Islet of Langerhans (tissue), 1 donor: ENCODE measurements around the gene CHRDL1.
"Not testable (repeated sequence)": the region's sequence is repeated elsewhere in the genome, so short reads cannot be mapped to it uniquely, and the experiment has no call there.

Experiments
- FAIRE-seq: peaks from one replicate; lab custom pipeline; 2011; peaks lifted over from hg19 to GRCh38; lab: Jason Lieb, UNC

CHRDL1 gene

DNA sequence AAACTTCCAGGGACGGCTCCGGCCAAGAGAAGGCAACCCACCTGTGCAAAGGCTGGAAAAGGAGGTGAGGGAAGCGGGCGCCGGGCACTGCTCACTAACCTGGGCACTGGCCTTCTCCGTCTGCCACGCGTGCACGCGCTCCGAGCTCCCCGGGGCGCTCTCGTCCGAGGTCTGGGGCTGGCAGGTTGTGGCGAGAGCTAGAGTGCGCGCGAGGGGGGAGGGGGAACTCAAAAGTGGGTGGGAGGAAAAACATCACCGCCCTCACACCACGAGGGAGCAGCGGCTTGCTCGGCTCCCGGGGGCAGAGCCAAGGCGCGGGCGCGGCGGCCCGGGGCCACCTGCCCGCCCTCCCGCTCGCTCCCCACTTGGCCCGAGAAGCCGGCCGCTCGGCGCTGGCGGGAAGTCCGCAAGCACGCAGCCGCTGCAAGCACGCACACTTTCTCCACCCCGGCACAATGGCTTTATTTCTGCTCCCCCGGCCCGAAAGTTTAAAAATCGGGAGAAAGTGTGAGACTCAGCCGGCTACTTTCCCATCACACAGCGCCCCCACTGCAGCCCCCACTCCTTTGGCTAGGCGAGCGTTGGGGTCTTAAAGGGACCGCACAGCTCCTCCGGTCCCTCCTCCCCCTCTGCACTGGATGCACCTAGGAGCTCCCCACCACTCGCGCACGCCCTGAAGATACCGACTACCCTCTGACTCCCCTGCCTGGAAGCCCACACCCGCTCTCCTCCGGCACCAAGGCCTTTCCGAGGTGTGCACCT lies at the start of gene CHRDL1:
TSS of gene CHRDL1 (minus strand) at position 173 of the 762 bp plus-strand sequence. CDS start 3,636 bp downstream, outside the sequence.
- no peak for FAIRE-seq

DNA sequence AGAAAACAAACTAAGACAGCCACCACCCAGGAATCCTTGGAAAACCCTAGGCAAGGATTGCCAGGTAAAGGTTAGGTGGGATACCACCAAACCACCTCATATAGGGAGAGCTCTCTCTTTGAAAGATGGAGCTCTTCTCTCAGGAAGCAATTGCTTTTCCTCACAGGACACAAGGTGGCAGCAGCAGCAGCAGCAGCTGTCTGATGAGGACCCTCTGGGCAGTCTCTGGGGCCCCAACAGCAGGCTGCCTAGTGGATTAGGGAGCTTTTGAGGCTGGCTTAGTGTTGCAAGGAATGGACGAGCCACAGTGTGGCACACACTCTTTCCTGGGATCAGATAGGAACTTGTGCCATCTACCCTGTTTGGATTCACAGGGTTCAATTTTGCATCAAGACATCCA lies 41.4 kb upstream of the CHRDL1 start:
- no peak for FAIRE-seq

- no peak for FAIRE-seq
Measured at GRCh38 chrX:110836451-110836850, 40.8 kb upstream of the CHRDL1 start.

DNA sequence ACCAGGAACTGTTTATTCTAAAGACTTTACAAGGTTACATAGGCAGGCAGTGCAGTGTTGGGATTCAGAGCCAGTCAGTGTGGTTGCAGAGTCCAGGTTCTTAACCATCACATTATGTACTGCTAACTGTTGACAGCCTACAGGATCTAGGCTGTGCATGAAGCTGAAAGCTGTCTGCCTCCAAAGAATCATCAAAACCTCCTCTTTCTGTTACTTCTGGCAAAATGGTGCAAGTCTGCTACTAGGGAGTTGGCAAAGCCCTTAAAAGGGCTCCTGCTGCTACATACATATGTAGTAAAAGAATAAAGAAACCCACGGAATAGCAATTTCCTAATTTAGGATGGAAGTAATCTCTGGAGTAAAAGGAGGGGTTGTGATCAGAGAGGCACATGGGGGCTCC lies 40.4 kb upstream of the CHRDL1 start:
- no peak for FAIRE-seq

DNA sequence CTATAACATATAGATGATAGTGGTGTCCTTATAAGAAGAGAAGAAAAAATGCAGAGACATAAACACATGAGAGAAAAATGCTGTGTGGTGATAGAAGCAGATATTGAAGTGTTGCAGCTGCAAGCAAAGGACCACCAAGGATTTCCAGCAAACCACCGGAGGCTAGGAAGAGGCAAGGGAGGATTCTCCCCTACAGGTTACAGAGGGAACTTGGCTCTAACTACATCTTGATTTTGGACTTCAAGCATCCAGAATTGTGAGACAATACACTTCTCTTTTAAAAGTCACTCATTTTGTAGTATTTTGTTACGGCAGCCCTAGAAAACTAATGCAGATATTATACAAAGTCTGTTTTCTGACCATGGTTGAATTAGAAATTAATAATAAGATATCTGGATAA lies 30.4 kb upstream of the CHRDL1 start:
- FAIRE-seq: no peak

- not testable (repeated sequence) for FAIRE-seq
Measured at GRCh38 chrX:110816543-110816942, 20.9 kb upstream of the CHRDL1 start.

GRCh38 chrX:110806145-110806544 lies 10.5 kb upstream of the CHRDL1 start:
- FAIRE-seq: no peak

GRCh38 chrX:110805303-110805702 lies 9.7 kb upstream of the CHRDL1 start:
- no peak for FAIRE-seq

DNA sequence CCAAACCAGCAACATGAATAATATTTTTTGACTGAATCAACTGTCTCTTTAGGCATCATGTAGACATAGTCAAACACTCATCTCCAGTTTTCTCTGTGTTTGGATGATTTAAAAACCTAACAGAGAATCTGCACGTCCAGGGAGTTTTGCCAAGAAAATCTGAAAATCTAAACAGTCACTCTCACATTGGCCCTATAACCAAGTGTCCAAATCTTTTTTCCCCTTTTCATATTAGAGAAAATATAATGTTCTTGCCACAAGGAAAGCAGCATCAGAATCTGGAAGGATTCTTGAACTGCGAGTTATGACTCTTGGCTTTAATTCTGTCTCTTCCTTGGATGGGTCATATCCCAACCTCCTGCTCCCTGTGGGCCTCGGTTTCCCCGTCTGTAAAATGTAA lies 8.8 kb upstream of the CHRDL1 start:
- FAIRE-seq: no peak

DNA sequence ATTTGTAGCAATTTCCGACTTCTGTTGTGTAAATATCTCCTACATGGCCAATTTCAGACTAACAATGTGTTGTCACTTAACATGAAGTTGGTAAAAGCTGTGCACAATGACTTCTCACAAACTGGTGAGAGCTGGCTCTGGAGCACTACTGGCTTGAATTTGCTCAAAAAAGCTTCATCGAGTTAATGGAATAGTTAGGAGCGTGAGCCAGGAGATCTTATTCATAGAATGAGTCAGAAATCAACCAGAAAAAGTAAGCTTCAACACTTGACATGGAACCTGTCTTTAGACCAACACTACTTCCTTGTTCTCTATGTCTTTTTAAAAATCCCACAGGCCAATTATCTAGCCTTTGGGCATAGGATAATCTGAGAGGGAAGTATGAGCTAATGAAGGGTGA lies 7.9 kb upstream of the CHRDL1 start:
- FAIRE-seq: no peak

DNA sequence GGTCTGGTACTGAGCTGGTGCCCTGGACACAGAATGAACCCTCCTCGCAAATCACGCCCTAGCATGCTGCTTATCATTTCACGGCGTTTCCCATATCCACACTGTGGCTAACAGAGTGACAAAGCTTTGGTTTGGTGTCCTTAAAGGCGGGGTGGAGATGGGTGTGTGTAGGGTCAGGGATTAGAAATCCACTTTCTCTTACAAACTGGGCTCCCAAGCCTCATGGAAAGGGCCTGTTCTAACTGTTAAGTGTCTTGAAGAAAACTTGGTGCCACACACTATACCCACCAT lies 735 bp upstream of the CHRDL1 start:
- FAIRE-seq: no peak

- FAIRE-seq: no peak
Measured at GRCh38 chrX:110794601-110795000, 1.0 kb downstream of the CHRDL1 start.

GRCh38 chrX:110791071-110791470 lies 4.5 kb downstream of the CHRDL1 start:
- no peak for FAIRE-seq

GRCh38 chrX:110786486-110786885 lies 9.1 kb downstream of the CHRDL1 start:
- no peak for FAIRE-seq

DNA sequence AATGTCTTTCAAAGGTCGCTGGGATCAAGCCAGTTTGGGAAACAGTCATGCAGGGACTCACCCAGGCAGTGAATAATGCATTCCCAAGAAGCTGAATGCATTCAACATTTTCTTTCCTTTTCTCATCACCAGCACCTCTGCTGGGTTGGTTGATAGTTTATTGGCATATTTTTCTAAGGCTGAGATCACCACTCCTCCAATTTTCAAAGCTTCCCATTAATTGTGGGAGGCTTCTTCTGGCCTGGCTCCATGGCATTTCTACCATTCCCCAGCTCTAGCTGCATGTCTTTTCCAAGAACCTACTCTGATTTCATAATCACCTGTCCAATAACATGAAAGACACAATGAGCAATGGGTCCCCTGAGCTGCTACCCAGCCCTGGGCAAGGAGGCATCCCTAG lies 35.8 kb downstream of the CHRDL1 start:
- no peak for FAIRE-seq

DNA sequence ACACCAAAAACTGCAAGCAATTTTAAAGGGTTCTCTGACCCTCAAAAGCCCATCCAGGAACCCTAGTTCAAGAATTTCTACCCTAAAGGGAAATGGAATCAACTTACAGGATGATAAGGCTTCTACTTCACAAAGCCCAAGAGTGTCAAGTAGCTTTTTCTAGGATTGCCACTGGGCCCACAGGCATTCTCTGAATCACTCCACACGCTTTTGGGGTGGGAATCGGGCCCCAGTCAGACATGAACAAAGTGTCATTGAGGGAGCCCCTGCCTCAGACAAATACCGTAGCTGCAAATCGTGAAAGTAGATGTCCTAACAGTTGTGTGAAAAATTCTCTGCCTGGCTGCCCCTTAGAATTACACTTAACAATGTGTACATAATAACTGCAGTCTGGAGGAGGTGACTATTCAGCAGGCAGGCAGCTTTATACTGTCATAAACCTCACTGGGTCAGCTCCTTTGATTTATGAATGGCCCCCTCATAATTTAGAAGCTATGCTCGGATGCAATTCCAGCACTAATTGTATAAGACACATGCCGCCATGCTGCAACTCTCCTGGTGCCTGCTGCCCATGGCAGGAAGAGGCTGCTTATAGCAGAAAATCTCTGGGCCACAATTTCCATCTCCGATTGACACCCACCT lies 36.7 kb downstream of the CHRDL1 start:
- FAIRE-seq: no peak

DNA sequence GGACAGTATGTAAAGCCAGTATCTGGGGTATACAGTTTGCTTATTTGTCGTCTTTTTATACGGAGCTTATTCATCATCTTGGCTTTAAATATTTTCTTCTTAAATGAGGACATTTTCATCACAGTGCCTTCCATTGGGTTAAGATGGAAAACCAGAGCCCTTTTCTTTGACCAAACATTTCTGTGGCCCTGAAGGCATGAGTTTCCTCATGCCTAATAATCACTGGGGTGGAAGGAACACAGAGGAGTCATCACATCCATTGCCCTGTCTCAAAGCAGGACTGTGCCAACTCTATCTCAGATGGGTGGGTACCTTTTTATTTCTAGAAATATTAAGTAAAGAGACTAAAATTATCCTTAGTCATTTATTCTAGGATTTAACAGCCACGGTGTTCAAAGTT lies 40.0 kb downstream of the CHRDL1 start:
- no peak for FAIRE-seq

DNA sequence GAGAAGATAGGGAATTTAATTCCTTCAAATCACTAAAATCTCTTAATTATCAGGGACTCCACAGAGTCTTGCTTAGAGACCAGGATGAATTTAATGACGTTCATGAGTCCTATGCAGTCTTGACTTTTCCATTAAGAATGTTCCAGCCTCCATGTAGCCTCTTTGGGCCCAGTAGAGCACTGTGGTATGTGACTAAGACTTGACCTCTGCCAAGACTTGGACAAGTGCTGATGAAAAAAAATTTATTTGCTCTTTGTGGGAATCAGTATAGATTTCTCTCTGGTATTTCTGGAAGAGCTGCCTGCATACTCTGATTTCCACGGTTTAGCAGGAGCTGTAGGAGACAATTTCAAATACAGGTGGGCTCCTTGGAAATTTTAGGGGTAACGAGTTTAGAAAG lies 40.6 kb downstream of the CHRDL1 start:
- no peak for FAIRE-seq

DNA sequence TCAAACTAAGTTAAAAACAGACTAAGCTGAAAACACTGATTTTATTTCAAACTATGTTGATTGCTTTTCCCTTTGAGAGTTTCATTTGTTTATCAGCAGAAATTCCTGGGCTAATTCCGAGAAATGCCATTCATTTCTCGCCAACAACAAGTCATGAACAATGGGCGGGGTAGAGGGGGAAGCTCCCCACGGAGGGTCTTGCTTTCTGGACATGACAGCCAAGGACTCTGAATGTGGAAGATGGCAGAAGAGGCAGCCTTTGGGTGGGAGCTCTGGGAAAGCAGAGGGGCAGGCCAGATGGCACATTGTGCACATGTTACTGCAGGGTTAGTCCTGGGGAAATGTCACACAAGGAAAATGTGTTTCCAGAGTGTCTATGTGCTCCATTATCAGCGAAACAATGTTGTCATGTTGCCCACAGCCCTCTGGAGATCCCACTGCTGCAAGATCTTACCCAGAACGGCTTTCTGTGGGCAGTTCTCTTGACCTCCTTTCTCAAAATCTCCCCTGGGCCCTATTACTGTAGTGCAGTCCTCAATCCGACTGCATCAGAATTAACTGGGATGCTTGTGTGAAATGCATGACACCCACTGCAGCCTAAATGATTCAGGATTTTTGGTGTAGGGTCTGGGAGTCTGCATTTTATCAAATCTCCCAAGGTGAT lies 45.0 kb downstream of the CHRDL1 start:
- no peak for FAIRE-seq

- FAIRE-seq: no peak
Measured at GRCh38 chrX:110748256-110748806, 47.3 kb downstream of the CHRDL1 start.

GRCh38 chrX:110746014-110746413 lies 49.6 kb downstream of the CHRDL1 start:
- no peak for FAIRE-seq

- no peak for FAIRE-seq
Measured at GRCh38 chrX:110745288-110745687, 50.3 kb downstream of the CHRDL1 start.

- FAIRE-seq: no peak
Measured at GRCh38 chrX:110743679-110744340, 51.8 kb downstream of the CHRDL1 start.
